Measurements from ENCODE around the gene SAMD1.

The SAMD1 gene

DNA sequence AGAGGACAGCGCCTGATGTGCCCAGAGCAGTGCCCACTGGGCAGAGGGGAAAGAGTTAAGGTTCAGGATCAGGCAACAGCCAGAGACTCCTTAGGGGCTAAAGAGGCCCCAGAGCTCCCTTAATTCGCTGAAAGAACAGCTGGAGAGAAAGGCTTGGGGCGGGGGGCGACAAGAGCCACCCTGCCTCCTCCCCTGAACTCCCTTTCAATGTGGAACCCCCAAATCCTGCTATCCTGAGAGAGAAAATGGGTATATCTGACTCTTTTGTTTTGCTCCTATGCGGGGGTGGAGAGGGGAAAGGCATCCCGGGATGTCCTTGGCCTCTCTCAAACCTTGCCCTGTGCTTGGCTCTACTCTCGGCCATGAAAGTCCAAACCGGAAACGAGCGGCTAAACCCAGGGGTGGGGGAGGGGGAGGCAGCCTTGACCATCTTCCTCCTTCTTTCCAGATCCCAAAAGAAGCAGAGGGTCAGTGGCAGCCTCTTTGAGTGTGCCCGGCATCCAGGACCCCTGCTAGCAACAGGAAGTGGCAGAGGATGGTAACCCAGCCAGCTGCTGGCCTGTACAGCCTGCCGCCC is 22.3 kb upstream of the SAMD1 start:
- DNase-seq, result no peak

DNA sequence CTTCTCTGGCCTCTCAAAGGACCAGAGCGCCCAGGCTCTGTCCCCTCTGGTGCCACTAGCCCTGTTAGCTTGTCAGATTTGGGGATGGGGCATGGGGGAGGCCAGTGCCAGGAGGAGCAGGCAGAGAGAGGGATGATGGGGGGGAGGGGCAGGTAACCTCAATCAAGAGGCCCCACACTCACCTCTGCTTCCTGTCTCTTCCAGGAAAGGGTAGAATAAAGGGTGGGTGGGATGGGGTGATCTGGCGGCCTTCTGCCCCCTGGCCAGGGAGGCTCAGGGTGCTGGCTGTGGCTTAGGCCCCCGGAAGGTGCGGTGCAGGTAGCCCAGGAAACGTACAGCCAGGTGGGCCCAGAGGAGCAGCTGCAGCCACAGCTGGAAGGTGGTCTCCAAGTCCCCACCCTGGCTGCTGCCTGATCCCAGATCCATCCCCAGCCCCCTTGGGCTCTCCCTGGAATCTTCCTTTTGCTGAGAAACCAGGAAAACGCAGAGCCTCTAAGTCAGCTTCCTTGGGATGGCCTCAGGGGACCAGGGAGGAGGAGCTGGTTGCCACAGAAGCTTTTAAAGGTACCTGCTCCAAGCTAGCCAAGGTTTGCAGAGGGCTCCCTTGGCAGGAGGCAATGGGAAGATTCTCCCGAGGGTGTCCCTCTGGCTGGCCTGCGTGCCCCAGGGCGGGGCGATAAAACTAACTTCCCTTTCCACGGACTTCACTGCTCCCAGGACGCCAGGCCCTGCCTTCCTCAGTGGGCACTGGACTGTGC is 21.7 kb upstream of the SAMD1 start:
- DNase-seq, result no peak

DNA sequence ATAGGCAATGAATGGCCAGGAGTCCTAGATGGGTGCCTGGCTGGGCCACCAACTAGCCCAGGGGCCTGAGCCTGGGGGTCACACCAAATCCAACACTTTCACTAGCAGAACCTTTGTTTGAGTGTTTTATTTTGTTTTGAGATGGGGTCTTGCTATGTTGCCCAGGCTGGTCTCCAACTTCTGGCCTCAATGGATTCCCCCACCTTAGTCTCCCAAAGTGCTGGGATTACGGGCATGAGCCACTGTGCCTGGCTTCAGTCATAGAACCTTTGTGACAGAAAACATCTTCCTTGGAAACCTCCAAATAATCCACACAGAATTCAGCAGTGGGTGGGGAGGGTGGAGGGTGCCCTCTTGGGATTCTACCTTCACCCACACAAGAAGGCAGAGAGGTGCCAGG is 20.9 kb upstream of the SAMD1 start:
- DNase-seq, result no peak

DNA sequence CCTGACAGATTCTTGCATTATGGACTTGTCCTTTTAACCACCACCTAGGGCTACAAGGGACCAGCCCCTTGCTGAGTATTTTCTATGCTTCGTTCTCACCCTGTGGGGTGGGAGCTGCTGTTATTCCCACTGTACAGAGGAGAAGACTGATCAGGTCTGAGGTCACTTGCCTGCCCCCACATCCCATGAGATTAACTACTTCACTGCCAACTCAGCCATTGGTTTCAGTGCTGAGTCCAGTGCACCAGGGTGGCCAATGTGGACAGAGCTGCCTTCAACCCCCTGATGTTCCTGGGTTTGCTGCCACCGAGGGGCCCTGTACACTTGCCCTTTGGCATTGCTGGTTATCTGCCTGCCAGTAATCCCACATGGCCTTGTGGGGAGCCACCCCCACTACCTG is 20.1 kb upstream of the SAMD1 start:
- no peak for DNase-seq

DNA sequence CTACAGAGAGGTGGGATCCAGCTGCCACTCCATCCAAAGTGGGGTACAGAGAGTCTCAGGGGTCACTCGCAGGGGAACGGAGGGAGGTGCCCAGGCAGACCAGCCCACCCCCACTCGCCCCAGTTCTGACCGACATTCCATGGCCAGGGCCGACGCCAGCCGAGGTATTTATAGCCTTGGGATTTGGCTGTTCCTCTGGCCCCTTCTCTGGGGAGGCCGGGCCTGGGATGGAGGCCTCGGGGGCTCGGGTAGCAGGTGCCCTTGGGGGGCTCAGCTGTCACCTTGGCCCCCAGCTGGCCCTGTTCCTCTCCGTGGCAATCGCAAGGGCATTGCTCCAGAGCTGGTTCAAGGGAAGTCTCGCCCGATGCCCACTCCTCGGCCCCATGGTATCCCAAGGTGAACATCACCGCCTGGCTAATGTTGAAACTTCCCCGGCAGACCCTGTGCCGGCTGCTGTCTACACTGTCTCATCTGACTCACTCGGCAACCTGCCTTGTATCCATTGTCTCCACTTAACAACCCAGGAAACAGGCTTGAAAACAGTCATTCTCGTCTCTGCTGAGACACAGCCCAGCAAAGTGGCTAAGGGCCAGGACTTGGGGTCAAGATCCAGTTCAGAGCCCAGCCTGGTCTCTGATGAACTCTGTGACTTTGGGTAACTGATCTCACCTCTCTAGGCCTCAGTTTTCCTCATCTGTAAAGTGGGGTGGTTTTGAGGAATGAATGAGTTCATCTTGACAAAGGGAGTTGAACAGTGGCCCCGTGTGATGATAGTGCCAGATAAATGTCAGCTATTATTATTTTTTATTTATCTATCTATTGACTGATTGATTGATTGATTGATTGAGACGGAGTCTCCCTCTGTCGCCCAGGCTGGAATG is 17.3 kb upstream of the SAMD1 start:
- no peak for DNase-seq

DNA sequence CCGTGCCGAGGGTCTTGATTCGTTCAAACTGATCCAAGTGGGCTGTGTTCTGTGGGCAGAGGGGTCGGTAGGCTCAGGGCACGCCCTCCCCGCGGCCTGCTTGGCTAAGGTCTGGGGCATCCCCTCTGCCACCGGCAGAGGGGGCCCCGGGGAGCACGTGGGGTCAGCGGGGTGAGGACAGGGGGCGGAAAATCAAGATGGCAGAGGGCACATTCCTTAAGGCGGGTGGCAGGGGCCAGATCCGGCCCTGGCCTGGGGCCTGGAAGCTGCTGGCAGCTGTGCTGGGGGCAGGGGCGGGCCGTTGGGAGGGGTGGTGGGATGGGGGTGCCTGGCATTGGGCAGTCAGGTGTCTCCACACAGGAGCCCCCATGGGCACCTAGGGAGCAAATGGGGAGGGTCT is 16.3 kb upstream of the SAMD1 start:
- DNase-seq, result no peak

DNA sequence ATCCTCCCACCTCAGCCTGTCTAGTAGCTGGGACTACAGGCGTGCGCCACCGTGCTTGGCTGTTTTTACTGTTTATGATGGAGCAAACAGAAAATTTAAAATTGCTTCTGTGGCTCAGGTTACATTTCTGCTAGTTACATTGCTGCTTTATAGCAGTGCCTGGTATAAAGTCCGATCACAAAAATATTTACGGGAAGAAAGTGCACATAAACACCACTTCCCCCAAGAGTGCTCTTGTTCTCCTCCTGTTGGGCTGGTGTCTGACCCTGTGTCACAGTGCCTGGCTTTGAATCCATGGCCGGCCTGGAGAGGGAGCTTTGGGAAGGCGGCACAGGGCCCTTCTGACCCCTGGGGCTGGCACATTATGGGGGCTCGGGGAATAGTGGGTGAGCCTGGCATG is 15.1 kb upstream of the SAMD1 start:
- no peak for DNase-seq

DNA sequence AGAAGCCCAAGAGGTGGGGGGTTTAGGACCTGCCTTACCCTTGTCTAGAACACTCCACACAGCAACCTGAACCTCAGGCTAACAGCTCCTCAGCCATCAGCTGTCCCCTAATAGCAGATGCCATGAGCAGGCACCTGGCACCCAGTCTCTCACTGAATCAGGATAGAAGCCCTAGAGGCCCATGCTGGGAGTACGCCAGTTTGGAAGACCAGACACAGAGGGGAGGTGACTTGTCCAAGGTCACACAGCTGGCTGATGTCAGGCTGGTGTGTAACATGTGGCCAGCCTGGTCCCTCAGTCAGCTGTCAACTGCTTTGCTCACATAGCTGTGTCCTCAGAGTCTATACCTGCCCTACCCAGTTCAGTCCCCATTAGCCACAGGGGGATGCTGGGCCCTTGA is 12.8 kb upstream of the SAMD1 start:
- DNase-seq, result no peak

DNA sequence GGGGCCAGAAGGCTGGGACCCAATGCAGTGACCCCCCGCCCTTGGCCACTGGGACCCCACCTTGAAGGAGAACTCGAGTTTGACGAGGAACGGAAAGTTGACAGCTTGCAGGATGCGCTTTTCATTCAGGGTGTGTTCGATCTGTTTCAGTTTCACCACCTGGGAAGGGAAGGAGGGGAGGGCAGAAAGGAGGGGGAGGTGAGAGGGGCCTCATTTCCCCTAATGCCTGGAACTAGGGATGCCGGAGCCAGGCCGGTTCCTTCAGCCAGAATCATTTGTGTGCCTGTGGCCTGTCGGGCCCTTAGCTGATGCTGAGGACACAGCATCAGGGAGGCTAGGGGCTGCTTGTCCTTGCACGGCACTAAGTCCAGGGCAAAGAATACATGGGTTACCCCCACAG is 12.2 kb upstream of the SAMD1 start:
- DNase-seq, result no peak

DNA sequence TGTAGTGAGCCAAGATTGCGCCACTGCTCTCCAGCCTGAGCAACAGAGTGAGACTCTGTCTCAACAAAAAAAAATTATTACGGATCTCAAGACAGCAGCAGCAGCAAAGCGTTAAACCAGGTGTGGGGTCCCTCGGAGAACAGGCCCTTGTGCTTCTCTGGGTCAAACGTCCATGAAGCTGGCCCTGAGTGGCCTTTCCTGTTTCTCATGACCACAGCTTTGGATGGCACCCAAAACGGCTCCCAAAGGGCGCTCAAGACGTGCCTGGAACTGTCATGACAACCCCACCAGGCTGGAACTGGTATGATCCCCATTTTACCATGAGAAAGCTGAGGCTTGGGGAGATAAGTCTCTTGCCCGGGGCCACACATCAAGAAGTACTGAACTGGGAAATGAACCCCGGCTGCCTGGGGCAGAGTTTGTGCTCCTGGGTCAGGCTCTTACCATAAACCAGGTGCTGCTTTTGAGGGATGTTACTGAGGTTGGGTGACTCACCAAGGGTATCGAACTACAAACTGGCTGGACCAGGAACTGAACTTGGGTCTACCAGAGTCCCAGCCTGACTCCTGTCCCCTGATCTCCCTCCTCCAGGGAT is 11.6 kb upstream of the SAMD1 start:
- DNase-seq, result no peak

DNA sequence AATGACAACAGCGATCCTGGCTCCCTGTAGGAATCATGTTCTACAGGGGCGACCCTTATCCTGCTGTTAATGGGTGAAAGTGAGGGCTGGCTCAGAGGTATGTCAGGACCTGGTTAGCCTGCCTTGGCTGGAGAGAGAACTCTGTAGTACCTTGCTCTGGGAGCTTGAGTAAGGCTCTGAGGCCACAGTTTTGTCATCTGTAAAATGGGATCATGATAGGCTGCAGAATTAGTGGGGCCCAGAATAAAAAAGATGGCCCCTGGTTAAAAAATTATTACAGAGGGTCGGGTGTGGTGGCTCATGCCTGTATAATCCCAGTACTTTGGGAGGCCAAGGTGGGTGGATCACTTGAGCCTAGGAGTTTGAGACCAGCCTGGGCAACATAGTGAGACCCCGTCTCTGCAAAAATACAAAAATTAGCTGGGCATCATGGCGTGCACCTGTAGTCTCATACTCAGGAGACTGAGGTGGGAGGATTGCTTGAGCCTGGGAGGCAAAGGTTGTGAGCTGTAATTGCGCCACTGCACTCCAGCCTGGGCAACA is 10.5 kb upstream of the SAMD1 start:
- DNase-seq, result no peak

DNA sequence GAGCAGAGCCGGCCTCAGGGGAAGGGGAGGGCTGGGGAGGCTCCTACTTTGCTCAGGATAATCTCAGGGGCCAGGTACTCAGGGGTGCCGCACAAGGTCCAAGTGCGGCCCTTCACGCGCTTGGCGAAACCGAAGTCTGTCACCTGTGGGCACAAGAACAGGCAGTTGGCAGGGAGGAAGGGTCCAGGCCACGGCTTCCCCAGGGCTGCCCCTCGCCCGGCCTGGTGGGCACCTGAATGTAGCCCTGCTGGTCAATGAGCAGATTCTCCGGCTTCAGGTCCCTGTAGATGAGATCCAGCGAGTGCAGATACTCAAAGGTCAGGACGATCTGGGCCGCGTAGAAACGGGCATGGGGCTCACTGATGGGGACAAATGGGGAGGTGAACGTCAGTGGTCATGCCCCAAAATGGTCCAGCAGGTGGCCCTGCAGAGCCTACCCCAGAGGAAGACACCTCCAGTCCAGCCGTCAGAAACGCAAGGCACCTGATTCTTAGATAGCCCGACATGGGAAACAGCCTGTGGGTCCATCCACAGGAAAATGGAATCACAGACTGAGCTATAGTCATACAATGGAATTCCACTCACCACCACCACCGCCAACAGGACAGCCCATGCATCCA is 7.1 kb upstream of the SAMD1 start:
- no peak for DNase-seq

DNA sequence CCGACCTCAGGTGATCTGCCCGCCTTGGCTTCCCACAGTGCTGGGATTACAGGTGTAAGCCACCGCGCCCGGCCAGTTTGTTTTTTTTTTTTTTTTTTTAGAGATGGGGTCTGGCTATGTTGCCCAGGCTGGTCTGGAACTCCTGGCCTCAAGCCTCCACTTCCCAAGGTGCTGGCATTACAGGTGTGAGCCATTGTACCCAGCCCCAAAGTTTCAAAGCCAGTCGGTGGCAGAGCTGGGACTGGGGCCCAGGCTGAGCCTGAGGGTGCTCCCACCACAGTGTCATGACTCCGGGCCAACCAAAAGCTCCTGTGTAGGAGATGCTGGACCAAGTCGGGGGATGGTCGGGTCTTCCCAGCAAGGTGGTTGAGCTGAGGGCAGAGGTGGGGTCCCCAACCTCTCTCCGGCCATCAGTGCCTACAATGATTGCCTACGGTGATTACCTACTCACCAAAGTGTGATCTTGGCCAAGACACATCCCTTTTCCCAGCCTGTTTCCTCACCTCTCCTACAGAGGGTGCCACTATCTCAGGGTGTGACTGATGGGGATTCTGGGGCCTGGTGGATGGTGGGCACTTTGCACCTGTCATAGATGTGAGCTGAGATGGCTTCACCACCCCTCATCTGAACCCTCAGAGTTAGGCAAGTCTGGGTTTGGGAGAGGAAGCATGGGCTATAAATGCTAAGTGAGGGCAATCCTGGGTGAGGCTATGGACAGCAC is 5.9 kb upstream of the SAMD1 start:
- DNase-seq, result no peak

DNA sequence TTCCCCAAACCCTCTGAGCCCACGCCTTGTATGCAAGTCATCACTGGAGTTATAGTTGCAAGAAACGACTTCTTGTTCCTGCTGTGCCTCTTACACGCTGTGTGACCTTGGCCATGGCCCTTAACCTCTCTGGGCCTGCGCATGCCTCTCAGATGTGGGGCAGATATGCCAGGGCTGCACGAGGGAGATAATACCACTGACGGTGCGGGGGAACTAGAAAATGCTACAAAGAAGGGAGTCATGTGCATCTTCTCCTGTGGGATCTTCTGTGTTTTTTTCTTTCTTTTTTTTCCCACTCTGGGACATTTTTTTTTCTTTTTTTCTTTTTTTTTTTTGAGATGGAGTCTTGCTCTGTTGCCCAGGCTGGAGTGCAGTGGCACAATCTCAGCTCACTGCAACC is 4.3 kb upstream of the SAMD1 start:
- DNase-seq, result no peak

DNA sequence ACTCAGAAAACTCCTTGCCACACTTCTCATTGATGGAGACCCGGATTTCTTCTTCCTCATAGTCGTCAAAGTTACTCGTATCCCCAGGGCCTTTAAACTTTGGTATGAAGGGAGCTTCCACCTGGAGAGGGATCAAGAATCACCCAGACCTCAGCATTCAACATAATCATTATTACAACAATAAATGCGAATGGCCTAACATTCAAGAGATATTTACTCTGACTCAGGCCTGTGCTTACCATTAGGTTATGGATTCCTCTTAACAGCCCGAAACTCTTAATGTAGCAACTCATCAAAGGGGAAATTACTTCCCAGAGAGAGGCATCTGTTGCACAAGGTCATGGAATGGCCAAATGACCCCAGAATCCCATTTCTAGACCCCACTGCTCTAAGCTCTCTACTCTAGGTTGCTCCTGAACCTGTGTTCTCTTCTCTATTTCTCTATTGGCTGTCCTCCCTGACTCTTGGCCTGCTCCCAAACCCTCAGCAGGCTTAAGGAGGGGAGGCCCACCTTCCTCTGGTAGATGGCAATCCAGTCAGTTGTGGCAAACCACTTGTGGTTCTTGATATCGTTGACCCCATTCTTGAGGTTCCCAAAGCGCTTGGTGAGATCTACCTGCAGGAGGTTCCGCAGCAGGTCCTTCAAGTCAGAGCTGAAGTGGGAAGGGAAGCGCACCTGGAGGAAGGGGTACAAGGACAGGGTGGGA is 2.7 kb upstream of the SAMD1 start:
- DNase-seq, result no peak

DNA sequence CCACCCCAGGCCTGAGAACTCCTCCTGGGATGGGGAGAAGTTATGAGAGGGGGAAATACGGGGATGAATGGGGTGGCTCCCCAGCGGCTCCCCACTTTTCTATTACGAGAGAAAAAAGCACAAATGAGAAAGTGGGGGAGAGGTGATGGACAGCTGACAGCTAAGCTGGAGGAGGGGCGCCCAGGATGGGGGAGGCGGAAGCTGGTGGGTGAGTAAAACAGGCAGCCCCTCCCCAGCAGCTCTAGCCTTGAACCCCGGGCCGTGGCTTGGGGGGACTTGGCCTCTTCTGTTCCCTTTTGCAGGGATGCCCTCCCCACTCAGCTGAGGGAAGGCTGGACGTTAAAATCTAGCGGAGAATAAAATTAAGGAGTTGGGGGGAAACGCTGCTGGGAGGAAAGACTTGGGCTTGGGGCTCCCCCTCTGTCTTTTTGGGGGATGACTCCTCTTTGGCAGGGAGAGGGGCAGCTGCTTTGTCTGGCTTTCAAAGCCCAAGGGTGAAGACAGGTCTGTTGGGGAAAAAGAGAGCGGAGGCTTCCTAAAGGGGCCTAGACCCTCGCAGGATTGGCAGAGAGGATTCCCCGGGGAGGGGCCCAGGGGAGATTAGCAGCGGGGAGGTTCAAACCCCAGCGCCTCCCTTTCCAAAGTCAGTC is 1.4 kb upstream of the SAMD1 start:
- DNase-seq, result no peak

DNA sequence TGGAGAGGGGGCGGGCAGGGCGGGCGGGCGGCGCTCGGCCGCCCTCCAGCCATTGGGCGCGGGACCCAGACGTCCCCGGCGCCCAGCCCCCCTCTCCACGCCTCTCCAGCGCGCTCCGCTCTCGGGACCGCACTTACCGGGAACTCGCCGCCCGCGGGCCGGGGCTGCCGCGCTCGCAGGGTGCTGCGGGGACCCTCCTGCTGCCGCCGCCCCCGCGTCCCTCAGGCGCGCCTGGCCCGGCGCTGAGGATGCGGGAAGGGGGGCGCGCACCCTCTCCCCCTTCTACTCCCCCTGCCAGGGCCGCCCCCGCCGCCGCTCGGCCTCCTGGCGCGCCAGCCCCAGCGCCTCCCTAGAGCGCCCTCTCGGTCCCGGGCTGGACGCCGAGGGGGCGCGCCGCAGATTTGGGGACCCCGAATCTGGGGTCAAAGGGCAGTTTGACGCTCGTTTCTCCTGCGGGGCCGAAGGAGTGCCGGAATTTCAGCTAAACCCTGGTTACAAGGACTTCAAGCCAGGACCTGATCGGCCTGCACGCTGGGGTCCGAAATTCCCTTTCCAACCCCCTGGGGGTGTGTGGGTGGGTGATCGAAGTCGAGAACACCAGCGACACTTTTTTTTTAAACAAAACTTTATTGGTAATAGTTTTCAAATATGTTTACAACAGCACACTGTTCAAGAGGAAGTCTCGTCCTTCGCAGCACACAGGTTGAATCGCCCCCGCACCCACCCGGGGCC is 696 bp upstream of the SAMD1 start:
- no peak for DNase-seq

DNA sequence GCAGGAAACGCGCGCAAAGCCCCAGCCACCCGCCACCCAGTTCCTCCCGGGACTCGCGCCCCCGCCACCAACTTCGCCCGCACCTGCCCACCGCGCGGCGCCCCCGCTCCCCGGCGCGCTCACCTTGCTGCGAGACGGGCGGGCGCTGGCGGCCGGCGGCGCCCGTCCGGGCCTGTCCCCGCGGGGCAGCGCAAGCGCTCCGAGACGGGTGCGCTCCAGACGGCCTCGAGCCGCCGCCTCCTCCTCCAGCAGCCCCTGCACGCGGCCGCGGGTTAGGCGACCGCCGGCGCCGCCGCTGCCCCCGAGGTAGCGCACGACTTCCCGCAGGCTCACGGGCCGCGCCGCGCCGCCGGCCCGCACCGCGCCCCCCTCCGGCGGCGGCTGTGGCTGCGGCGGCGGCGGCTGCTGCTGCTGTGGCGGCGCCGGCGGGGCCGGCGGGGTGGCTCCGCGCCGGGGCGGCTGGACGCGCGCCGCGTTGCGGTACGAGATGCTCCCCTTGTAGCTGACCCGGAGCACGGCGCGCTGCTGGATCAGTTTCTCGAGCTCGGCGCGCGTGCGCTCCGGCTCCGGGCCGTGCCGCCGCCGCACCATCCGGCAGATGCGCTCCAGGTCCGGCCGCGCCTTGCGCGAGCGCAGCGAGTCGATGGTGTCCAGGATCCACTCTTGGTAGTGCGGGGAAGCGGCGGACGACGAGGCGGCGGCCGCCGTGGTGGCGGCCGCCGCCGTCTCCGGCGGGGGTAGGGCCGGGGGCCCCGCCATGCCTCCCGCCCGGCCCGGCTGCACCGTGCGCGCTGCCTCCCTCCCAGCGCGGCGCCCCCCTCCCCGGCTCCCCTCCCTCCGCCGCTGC is 666 bp downstream of the SAMD1 start:
- no peak for DNase-seq

DNA sequence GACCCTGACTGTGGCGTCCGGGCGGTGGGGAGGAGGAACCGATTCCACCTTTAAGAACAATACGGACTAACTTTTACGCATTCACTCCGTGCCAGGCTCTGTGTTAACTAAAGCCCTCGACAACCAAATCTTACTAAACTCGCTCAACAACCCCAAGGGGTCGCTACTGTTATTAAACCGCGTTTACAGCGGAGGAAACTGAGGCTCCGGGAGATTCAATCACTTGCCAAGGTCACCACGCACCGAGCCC is 1.2 kb downstream of the SAMD1 start:
- no peak for DNase-seq

Data from NCI-H1048 (cell line).